Endothelial cell of umbilical vein (primary cell): ENCODE measurements around the gene HMG20A. TPM values are rescaled to one million over a fixed set of nuclear protein-coding genes. Genes with fewer than 3 reads are reported as not detected.

Experiments used
- BruUV-seq: library from RNA; stranded (reverse); fragments of 400-500 nt; replicated peaks from 2 replicates; lab custom pipeline; 2021; lab: Mats Ljungman, UMichigan
- CTCF ChIA-PET: fragments of 300-600, 350-600 bp; sonication (Branson Sonifier 250); formaldehyde crosslinking; loops from one replicate; lab custom pipeline; 2021; ENCODE audit warnings: antibody characterized with exemption, inconsistent platforms; lab: Charles Lee
- POLR2A ChIA-PET: fragments of 300-600, 350-600 bp; sonication (Branson Sonifier 250); formaldehyde crosslinking; loops from one replicate; lab custom pipeline; 2021; ENCODE audit warnings: antibody characterized with exemption, inconsistent platforms; lab: Charles Lee
- DNase-seq: peaks from one replicate; pipeline ENCODE4 v3.0.0-alpha.2; 2011; ENCODE audit warnings: low read depth, low spot score
- FAIRE-seq: peaks from 2 replicates; lab custom pipeline; 2011; peaks lifted over from hg19 to GRCh38; lab: Jason Lieb, UNC
- H2AFZ ChIP-seq: 2 replicates; pipeline ENCODE4 v1.6.0; 2012; ENCODE audit warnings: low read depth, low read length, control low read depth, inconsistent platforms
- H3K27ac ChIP-seq: 2 replicates; pipeline ENCODE4 v1.5.1; 2011; ENCODE audit warnings: low read depth, mild to moderate bottlenecking, control low read depth, low read length, moderate library complexity; ENCODE audit not compliant: insufficient read depth
- H3K27me3 ChIP-seq, 2 experiments: 2 replicates each; pipeline versions ENCODE4 v1.6.0 to v1.6.1; 2011; ENCODE audit warnings: low read length in 2 of 2, mixed read lengths in 1 of 2; ENCODE audit not compliant: control insufficient read depth in 2 of 2, insufficient read depth in 2 of 2
- H3K36me3 ChIP-seq, 2 experiments: 2 replicates in 1 of 2; 3 replicates in 1 of 2; pipeline ENCODE4 v1.5.1; 2011; ENCODE audit warnings: low read length in 2 of 2, mild to moderate bottlenecking in 1 of 2, moderate library complexity in 1 of 2; ENCODE audit not compliant: control insufficient read depth in 2 of 2, insufficient read depth in 2 of 2; ENCODE audit errors: extremely low read depth in 1 of 2
- H3K4me1 ChIP-seq: 3 replicates; pipeline ENCODE4 v1.5.1; 2011; ENCODE audit warnings: mild to moderate bottlenecking, low read length; ENCODE audit not compliant: control insufficient read depth, insufficient read depth; ENCODE audit errors: extremely low read depth
- H3K4me2 ChIP-seq: 2 replicates; pipeline ENCODE4 v1.6.1; 2011; ENCODE audit warnings: low read length, control low read depth, mixed read lengths; ENCODE audit not compliant: insufficient read depth
- H3K4me3 ChIP-seq, 3 experiments: fragments of 200-600 bp in 1 of 3; sonication (generic), shearing (Covaris generic) in 1 of 3; replicated peaks in 1 of 3; 2 replicates each; pipeline ENCODE4 v1.5.1; 2011 to 2016; ENCODE audit warnings: control low read depth in 3 of 3, low read length in 3 of 3, mild to moderate bottlenecking in 2 of 3, inconsistent platforms in 1 of 3, low read depth in 1 of 3, moderate library complexity in 1 of 3; ENCODE audit not compliant: insufficient read depth in 1 of 3
- H3K79me2 ChIP-seq: 2 replicates; pipeline ENCODE4 v1.6.0; 2012; ENCODE audit warnings: low read length, inconsistent platforms; ENCODE audit not compliant: control insufficient read depth, insufficient read depth
- H3K9ac ChIP-seq: replicated peaks from 2 replicates; pipeline ENCODE3; 2011; ENCODE audit warnings: low read length, control low read depth; ENCODE audit not compliant: insufficient read depth; ENCODE audit errors: extremely low read depth
- H3K9me1 ChIP-seq: replicated peaks from 3 replicates; pipeline ENCODE4 v1.6.0; 2011; ENCODE audit warnings: mild to moderate bottlenecking, low read length; ENCODE audit not compliant: control insufficient read depth, insufficient read depth; ENCODE audit errors: extremely low read depth
- H3K9me3 ChIP-seq: replicated peaks from 2 replicates; pipeline ENCODE4 v1.5.1; 2012; ENCODE audit warnings: low read length, inconsistent platforms; ENCODE audit not compliant: control insufficient read depth, insufficient read depth
- H4K20me1 ChIP-seq: replicated peaks from 2 replicates; pipeline ENCODE3; 2011; ENCODE audit warnings: mild to moderate bottlenecking, low read length; ENCODE audit not compliant: control insufficient read depth, insufficient read depth; ENCODE audit errors: extremely low read depth
- CTCF ChIP-seq, 2 donors: IDR thresholded peaks; 1 replicate in 1 of 2; 2 replicates in 1 of 2; pipeline ENCODE4 v1.5.1; 2011; ENCODE audit warnings: low read length in 2 of 2, mild to moderate bottlenecking in 2 of 2, moderate library complexity in 2 of 2, control low read depth in 1 of 2, inconsistent platforms in 1 of 2, low read depth in 1 of 2; ENCODE audit not compliant: insufficient read depth in 1 of 2; ENCODE audit errors: extremely low read depth in 1 of 2
- JUN ChIP-seq: IDR thresholded peaks from 2 replicates; pipeline ENCODE4 v1.6.1; 2011; ENCODE audit warnings: borderline replicate concordance, low read depth; ENCODE audit not compliant: insufficient read length, insufficient read depth
- MYC ChIP-seq: IDR thresholded peaks from one replicate; pipeline ENCODE4 v1.6.1; 2011; ENCODE audit warnings: mild to moderate bottlenecking, low read depth, low read length
- POLR2A ChIP-seq: IDR thresholded peaks from 2 replicates; pipeline ENCODE4 v1.6.1; 2012; ENCODE audit warnings: low read depth, mild to moderate bottlenecking, control low read depth, low read length
- dilution Hi-C: fragments of 300-500 bp; cut with MboI; formaldehyde crosslinking; loops from one replicate; pipeline ENCODE4 v1.15.0; 2019; ENCODE audit warnings: low sequenced_read_pairs; ENCODE audit not compliant: extremely low pct_ligation_motif_present
- intact Hi-C: fragments of 100-400 bp; cut with micrococcal nuclease; formaldehyde crosslinking; loops from one replicate; pipeline ENCODE4 v1.10.0; 2022
- polyA plus RNA-seq, 4 experiments: library from polyadenylated mRNA; depleted of rRNA in 3 of 4; stranded (reverse) in 3 of 4; unstranded in 1 of 4; fragments of >200 nt; gene quantifications; 2 replicates each; pipeline versions ENCODE4 v1.2.1 to v1.2.3, GENCODE V29; 2011 to 2012; ENCODE audit warnings: missing spikeins in 1 of 4
- total RNA-seq: library from RNA; stranded (reverse); gene quantifications from 2 replicates; pipeline ENCODE4 v1.2.3, GENCODE V29; 2021
- TF ChIP-seq, protein P1 (sequence below): IDR thresholded peaks from 2 replicates; pipeline ENCODE4 v1.6.1; 2011; ENCODE audit not compliant: insufficient read depth, insufficient read length

Gene HMG20A
- total and polyA plus RNA-seq, 2 donors (not counting 3 experiments of a cell fraction or from before 2014, with no cell fraction given): 35.8 to 44.0 TPM

DNA sequence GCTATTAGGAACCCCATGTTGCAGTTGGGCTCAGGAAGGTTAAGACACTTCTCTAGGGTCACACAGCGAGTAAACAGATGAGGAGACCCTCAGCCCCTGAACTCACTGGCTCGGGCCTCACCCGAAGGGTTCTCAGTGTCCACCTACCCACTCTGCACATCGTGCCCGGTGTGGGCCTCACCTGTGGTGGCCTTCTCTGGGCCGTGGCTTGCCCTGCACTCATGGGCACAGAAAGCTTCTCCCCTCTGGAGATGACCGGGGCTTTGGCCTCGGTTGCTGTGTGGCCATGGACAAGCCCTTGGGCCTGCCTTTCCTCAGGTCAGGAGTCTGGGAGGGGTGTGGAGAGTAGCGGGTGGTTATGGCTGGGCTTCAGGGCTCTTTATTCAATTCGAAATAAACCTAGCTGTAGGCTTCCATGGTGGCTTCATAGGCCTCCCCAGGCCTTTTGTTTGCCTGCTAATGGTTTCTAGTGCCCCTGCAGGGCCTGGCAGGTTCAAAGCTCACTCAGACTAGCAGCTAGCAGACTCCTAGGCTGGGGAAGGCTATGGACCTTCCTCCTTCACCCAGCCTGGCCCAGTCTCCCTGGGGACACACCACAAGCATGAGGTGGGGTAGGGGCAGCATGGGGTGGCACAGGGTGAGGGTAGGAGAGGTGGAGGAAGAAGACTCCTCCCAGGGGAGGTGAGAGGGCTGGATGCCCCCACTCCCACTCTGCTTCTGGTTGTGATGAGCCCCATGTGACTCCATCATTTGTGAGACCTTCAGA, 108.9 kb downstream of the HMG20A start:
- no peak for FAIRE-seq
- intact Hi-C loops: no loop called here
- no peak overlapping the region for H3K9ac ChIP-seq
- H3K9me1 ChIP-seq: no peaks in the 10 kb centered on the region
- H2AFZ ChIP-seq: no peak overlapping the region
- BruUV-seq: no TSS peak
- H3K79me2 ChIP-seq: no peaks in the 10 kb centered on the region
- no peak overlapping the region for H3K27ac ChIP-seq
- dilution Hi-C loops: no loop called here
- no peaks in the 10 kb centered on the region for H4K20me1 ChIP-seq
- CTCF ChIA-PET: interaction anchor here (1.1 to 1.7 kb wide), 2 partner anchors 9 to 343 kb away, joined by 3 to 5 read pairs; no protein-coding TSS in a partner anchor
- POLR2A ChIA-PET: no interaction called here
- H3K4me1 ChIP-seq: no peaks in the 10 kb centered on the region
- H3K9me3 ChIP-seq: no peaks in the 10 kb centered on the region
- TF ChIP-seq POLR2A (no peak), JUN (no peak), CTCF (IDR thresholded peaks at IDR 0.05; ENCODE audit: extremely low read depth in 1 of 2, insufficient read depth in 1 of 2, low read depth in 1 of 2, low read length in 2 of 2) (no peak), MYC (no peak)
- TF ChIP-seq, protein P1, sequence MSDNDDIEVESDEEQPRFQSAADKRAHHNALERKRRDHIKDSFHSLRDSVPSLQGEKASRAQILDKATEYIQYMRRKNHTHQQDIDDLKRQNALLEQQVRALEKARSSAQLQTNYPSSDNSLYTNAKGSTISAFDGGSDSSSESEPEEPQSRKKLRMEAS: no peak
- DNase-seq: no peak
- H3K27me3 ChIP-seq: peaks cover 2 to 4% of the 10 kb centered on the region in 2 experiments
- no peak overlapping the region for H3K4me3 ChIP-seq
- no peak overlapping the region for H3K4me2 ChIP-seq
- no peaks in the 10 kb centered on the region for H3K36me3 ChIP-seq
